GM21717 (cell line): ENCODE results near the gene LETM1.
"Not testable (repeated sequence)": the region's sequence is repeated elsewhere in the genome, so short reads cannot be mapped to it uniquely, and the experiment has no call there.

Experiments used
- ATAC-seq: cut with Tn5 transposase; IDR thresholded peaks from one replicate; pipeline ENCODE4 v1.9.1; 2021; ENCODE audit warnings: mild to moderate bottlenecking, moderate library complexity; ENCODE audit not compliant: unreplicated experiment

LETM1 gene

DNA sequence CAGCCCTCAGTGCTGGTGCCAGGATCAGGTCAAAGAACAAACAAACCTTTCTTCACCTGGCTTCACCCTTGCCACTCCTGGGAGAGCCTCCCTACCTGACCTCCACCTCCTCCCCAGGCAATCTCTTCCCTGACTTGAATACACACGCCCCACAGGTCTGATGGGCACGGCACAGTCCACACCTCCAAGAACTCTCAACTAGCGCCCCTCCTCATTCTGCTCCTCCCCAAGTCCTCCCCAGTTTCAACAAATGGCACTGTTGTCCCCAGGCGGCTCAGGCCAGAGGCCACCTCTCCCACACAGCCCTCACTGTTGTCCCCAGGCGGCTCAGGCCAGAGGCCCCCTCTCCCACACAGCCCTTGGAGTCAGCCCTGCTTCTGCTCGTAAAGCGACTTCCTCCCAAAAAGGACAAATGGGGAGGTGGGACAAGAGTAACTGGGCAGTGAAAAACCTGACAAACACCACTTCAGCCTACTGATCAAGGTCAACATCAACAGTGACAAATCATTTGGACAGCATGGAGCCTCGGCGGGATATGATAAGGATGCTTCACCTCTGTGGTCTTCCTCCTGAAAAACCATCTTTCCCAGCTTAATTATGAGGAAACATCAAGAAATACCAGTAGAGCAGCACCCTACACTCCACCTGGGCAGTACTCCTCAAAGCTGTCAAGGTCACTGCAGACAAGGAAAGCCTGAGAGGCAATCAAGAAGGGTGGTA lies 2.9 kb downstream of the LETM1 start:
- no peak for ATAC-seq

DNA sequence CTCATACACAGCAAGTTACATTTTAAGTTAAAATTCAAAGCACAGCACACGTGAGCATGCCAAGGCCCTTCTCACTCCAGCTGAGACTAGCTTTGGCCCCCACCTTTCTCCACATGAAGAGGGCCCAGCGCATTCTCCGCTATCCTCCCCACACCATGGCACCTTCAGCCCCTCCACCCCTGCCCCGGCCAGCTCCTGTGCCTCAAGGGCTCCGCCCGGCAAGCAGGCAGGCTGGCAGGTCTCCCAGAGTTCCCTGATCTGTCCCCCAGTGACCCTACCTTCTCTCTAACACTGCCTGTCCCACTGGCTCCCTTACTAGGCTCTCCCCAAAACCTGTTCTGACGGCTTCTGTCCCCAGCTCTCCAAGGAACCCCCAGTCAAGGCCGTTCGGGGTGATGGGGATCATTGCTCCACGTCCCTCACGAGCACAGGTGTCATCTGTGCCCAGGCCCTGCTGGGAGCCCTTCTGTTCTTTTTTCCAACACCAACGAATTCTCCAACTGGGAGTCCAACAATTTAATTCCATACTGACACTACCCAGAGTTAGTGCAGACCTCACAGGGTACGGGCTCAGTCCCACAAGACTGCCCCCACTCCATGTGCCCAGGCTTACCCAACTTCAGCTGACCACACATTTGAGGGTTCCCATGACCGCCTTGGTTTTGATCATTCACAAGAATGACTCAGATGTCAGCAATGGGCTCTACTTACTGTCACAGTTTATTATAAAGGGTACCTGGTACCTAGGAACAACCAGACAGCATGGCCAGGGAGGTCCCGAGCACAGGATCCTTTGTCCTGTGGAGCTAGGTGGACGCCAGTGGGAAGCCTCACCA lies 4.2 kb downstream of the LETM1 start:
- ATAC-seq: no peak

DNA sequence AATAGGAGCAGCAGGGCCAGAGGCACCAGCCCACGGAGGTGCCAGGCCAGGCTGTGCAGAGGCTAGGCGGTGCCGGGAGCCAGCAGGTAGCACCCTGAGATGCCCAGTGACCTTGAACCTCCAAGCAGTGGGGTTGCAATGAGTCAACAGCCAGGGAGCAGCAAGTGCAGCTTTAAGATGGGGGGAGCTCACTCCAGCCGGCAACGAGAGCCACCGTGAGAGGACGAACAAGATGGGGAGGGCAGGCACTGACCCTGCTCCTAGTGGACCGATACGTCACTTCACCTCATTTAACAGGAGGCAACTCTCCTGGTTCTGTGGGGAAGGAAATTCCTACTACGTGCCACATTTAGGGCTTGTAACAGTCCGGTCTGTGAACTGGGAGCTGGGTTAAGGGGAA lies 4.8 kb downstream of the LETM1 start:
- no peak for ATAC-seq

DNA sequence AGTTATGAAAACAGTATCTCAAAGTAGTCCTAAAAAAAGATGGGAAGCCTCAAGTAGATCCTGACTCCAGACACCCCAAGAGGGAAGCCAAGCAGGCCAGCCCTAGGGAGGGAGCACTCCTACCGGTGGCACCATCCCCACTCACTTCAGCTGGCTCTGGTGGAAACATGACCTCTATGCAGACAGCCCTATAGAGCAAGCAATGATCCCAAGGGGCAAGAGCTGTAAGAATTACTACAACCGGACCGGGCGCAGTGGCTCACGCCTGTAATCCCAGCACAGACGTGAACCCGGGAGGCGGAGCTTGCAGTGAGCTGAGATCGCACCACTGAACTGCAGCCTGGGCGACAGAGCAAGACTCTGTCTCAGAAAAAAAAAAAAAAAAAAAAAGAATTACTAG lies 5.7 kb downstream of the LETM1 start:
- no peak for ATAC-seq

DNA sequence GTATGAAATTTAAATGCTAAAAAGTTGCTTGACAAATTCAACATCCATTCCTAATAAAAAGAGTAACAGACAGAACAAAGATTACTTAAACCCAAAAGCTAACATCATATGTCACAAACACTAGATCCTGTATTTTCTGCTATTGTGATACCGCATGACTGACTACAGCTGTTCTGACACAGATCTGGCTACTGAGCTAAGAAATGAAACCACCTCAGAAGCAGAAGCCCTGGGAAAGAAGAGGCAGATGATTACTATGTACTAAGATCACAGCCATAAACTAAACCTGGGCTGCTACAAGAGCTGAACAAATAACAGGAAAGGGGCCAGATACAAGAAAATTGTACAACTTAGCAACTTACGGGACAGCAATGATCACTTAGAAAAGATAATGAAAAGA lies 9.4 kb downstream of the LETM1 start:
- no peak for ATAC-seq

DNA sequence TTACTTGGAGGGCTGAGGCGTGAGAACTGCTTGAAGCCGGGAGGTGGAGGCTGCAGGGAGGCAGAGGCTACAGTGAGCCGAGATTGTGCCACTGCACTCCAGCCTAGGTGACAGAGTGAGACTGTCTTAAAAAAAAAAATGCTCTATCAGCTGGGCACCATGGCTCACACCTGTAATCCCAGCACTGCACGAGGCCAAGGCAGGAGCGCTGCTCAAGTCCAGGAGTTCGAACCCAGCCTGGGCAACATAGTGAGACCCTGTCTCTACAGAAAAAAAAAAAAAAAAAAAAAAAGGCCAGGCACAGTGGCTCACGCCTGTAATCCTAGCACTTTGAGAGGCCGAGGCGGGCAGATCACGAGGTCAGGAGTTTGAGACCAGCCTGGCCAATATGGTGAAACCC lies 11.3 kb downstream of the LETM1 start:
- ATAC-seq: not testable (repeated sequence)

DNA sequence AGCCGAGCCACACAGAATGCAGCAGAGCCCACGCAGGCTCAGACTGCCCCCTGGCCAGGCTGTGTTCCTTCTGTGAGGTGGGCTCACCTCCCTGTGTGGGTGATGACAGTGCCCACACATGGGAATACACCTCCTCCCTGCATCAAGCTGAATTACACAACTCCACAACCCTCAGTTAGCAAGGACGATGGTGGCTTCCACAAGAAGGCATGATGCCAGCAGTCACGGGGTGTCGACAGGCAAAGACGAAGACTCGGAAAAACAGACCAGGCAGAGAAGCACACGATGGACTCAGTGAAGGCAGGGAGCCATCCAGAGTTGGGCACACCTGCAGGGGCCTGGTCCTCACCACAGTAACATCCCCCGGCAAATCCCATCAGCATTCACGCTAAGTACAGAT lies 12.1 kb downstream of the LETM1 start:
- no peak for ATAC-seq

DNA sequence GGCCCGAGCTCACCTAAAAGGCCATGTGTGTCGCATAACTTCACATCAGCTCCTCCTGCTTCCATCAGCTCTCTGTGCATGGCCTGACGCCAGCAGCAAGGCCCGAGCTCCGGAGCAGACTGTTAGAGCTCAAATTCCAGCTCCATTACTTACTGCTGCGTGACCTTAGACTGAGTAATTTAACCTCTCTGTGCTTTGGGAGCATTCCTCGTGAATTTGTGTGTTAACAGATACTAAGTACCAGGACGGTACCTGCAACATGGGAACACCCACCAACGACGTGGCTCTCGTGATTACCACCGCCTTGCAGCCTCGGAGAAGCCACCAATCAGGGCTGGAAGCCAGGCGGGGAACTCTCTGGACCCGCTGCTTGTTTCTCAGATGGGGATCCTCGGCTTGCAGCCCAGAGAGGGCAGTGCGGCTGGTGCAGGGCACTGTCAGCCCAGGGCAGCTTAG lies 12.9 kb downstream of the LETM1 start:
- ATAC-seq: no peak

DNA sequence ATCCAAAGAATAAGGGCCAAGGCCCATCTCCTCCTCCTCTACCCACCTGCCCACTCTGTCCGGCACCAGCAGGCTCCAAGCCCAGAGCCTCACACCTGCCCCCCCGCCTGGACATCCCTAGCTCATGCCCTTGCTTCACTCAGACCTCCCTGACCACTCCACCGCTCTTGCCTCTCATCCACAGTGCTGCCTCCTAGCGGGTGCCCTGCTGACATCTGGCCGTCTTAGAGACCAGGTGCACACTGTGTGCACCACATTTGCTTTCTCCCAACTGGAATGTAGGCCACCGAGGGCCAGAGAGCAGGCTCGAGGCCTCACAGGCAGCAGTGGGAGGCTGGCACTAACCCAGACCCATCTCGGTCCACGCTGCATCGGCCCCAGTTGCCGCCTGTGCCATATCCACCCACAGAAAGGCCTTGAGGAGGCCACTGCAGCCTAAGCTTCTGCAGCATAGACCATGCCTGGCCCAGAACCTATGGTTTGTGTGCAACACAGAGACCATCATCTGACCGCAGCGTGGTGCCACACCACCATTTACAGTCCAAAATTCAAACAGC lies 13.5 kb downstream of the LETM1 start:
- ATAC-seq: no peak

DNA sequence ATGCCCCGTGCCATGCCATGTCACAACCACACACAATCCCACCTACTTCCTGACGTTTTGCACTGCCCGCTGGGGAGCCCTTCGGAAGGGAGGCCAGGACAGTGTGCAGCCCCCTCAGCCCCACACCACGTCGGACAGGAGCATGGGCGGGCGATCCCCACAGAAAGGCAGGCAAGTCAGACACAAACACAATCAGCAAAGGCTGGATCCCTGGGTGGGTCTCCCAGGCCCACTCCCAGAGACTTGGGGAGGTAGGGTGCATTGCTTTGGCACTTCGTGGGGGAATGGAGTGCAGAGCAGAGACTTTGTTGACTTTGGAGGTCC lies 14.1 kb downstream of the LETM1 start:
- no peak for ATAC-seq

DNA sequence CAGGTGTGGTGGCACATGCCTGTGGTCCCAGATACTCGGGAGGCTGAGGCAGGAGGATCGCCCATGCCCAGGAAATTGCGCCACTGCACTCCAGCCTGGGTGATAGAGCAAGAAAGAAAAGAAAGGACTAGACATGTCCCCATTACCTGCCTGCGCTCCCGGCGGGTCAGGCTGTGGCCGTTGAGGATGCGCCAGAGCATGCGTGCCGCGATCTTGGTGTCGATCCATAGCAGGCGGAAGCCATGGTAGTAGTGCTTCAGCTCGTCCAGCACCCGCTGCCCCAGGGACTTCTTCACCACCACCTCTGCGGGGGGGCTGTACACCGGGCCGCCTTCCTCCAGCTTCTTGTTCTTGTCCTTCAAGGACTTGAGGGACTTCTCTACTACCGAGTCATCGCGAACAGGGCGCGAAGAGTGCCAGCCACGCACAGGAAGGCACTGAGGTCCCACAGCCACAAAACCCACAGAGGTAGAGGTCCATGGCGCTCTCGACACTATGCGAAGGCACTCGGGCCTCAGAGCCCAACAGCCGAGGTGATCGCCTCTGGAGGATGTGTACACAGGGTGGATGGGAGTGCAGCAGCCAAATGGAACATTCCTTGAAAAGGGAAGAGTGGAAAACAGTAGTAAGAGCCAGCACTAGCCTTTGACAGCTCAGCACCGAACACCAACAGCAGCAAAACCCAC lies 14.6 kb downstream of the LETM1 start:
- no peak for ATAC-seq

DNA sequence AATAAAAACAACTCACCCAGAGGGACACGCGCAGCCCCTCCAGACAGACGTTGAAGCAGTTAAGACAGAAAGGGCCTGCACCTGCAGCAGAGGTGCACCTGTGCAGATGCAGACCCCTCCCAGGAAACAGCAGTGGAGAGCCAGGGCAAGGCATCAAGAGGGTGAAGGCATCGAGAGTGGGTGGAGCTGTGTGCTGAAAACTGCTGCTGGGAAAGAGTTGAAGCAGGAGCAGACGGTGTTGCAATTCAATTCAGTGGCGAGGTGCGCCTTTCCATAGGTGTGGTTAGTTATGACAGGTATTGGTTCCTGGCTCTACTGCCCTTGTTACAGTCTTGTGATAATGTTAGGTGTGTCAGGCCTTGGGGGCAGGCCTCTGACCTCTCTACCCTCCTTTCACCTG lies 16.7 kb downstream of the LETM1 start:
- ATAC-seq: no peak

DNA sequence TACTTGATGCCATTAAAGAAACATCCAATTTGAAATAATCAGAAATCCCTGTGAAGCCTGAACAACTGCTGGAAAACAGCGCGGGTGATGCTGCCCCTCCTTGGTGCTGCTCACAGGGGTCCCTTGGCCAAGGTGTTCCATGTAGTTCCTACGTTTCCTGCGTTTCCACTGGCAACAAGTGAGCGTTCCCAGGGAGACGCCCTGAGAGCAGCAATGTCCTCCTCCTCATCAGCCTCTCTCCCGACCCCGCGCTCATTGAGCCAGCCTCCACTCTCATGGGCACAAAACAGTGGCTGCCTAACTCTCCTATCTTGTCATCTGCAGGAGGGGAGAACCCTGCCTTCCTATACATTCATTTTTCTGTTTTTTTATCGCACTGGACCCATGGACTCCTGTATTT lies 18.9 kb downstream of the LETM1 start:
- no peak for ATAC-seq

DNA sequence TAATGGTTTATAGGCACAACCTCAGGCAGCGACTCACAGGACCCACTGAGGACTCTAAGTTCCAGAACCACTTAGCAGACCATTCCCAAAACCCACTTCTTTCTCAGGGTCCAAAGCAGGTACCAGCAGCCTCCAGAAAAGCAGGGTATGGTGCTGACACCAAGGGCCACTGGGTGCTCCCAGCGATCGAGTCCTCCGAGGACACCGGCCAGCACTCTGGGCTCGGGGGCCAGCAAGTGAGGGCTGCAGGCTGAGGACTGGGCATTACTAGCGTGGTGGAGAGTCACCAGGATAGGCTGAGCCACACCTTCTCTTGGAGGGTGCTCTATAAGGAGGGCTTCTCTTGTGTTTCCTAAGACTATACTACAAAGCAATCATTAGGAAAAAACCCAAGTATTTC lies 19.3 kb downstream of the LETM1 start:
- ATAC-seq: no peak

DNA sequence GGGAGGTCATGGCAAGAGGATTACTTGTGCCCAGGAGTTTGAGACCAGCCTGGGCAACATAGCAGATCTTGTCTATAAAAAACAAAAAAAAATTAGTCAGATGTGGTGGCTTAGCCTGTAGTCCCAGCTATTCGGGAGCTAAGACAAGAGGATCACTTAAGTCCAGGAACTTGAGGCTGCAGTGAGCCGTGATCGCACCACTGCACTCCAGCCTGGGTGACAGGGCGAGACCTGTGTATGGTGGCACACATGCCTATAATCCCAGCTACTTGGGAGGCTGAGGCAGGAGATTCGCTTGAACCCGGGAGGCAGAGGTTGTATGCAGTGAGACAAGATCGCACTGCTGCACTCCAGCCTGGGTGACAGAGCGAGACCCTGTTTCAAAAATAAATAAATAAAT lies 20.1 kb downstream of the LETM1 start:
- not testable (repeated sequence) for ATAC-seq

DNA sequence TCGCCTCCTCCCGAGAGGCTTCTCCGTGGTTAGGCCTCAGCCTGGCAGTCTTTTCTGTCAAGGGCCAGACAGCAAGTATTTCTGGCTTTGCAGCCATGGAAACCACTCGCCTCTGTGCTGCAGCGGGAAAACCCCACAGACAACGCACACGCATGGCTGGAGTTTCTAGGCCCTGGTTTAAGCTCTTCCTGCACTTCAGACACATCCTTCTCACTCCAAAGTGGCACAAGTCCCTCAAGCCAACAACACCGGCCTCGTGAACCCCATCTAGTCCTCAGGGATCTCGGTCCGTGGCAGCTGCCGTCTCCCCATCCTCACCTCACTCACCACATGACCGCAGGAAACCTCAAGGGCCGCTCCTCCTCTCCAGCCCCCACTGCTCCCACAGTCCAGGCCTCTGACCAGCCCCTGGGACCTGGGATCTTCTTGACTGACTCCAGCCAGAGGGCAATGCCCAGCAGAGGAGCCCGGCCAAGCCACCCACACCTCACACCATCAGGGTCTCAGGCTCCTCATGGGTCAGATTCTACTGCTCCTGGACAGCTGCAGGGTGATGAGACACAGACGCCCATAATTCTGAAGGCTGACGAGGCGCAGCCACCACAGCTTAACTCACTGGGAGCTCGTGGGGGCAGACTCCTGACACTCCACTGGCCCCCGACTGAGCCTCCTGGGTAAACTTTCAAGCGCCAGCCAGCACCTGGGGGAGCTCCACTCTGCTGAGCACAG lies 21.7 kb downstream of the LETM1 start:
- ATAC-seq: peak; percentile 65

DNA sequence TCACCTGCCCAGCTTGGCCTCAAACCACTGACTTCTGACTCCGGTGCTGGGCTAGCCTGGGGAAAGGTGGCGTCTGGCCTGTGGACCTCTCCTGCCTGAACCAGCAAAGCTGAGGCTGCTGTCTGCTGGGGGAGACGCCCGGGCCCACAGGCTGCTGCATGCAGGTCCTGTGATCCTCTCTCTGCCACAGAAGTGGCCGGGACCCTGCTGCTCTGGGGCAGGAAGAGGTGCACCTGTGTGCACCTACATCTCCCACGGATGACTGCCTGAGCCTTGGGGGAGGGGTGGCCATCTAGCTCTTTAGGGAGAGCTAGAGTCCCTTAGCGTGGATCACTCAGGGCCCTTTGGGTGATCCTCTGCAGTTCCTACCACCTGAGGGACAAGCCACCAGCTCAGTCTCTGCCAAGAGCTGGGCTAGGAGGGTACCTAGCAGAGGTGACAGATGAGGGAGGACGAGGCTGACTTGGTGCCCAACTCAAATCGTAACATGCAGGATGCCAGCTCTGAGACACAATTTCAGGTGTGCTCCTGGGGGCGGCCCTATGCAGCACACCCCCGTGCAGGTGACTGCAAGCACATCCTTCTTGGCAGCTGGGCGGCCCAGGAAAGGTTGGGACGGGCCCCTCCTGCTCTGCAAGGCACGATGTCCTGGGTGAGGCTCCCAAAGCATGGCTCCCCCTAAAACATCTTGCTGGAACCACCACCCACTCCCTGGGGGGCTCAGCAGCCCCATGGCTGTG lies 22.5 kb downstream of the LETM1 start:
- ATAC-seq: no peak

DNA sequence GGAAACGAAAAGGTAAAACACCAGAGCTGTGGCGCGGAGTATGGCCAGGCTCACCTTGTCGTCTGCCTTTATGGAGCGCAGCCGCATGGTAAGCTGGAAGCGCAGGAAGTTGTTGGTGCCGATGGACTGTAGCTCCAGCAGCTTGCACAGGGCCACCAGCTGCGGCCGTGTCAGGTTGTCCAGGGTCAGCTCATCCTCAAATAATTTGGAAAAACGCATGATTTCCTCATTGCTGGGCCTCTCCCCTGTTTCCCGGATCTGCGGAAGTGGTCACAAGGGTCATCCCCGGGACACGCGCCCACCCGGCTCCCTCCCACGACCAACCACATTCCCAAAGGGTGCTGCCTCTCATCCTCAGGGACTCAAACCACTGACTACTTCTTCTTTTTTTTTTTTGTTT lies 23.3 kb downstream of the LETM1 start:
- no peak for ATAC-seq

DNA sequence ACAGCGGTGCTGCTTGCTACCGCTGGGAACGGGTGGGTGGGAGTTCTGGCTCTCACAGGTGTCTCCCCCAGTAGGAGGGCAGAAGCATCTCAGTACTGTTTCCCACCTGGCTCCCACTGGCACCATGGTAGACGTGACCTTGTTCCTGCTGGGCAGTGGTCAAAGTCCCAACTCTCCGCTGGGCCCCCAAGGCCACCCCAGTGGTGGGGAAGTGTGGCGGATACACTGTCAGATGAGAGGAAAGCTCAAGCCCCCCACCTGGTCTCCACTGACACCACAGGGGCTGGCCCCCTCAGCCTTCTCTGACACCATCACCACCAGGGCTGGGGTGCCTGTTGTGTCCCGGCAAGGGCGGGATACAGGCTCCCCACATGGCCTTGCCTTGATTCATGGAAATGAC lies 24.6 kb downstream of the LETM1 start:
- no peak for ATAC-seq

DNA sequence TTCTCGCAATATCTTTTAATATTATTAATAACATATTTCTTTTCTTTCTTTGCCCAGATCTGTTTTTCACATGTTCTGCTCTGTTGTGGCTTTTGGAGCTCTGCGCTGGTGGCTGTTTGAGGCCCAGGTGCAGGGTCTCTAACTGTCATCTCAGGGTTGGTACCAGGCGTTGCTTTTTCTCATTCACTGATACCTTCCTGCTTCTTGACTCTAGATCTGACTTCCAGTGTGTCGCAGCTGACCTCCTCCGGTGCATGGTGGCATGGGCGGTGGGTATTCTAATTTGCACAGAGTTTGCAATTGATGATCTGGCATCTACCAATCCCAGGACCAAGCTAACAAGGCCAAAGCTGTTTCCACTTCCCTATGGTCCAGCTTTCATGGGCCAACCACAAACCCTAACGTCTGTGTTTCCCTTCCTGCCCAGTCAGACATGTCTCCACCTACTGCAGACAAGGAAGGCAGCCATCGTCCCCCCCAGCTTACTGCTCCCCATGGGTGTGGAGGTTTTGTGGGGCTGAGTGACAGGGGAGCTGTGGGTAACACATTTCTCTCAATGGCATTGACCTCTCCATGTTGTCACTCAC lies 25.2 kb downstream of the LETM1 start:
- ATAC-seq: no peak
